Cardiac fibroblast (primary cell): ENCODE data around the gene OR4K5.
"Not testable (repeated sequence)": the region's sequence is repeated elsewhere in the genome, so short reads cannot be mapped to it uniquely, and the experiment has no call there.

ENCODE experiments used
- DNase-seq, 2 donors: peaks; one replicate each; pipeline versions ENCODE4 v3.0.0 to v3.0.0-alpha.2; 2010; ENCODE audit warnings: low read depth in 2 of 2
- H3K4me3 ChIP-seq, 2 donors: replicated peaks in 1 of 2; 1 replicate in 1 of 2; 2 replicates in 1 of 2; pipeline ENCODE4 v1.5.1; 2011; ENCODE audit warnings: low read depth in 2 of 2, low read length in 2 of 2, mild to moderate bottlenecking in 2 of 2, moderate library complexity in 1 of 2
- CTCF ChIP-seq: IDR thresholded peaks from one replicate; pipeline ENCODE4 v1.5.1; 2011; ENCODE audit warnings: low read depth, mild to moderate bottlenecking, low read length, inconsistent platforms

OR4K5 gene

DNA sequence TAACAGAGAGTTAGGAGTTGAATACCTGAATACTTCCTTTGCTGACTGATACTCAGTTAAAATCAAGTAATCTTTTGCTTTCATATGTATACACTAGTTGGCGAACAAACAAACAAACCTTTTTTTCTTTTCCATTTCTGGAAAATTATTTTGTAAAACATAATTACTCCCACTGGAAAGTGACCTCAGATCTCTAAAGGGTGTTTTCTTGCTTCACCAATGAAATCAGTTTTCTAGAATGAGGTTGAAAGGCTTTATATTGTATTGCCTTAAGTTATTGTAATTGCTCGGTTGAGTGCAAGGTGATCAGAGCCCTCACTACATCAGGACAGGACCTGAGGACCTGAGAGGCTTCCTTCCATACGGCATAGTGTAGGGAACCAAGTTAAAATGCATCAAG lies 10.2 kb downstream of the OR4K5 start, which contains the start of gene OR4K1:
TSS of gene OR4K1 (plus strand) at position 301 of the 400 bp plus-strand sequence. CDS start 4,750 bp downstream, outside the sequence.
- DNase-seq: no peak
- H3K4me3 ChIP-seq: no peak within 1 kb of the TSS
- no peak for TF ChIP-seq CTCF

GRCh38 chr14:19941668-19942067 lies 21.3 kb downstream of the OR4K5 start:
- TF ChIP-seq CTCF: no peak
- DNase-seq: no peak
- no peak overlapping the region for H3K4me3 ChIP-seq

DNA sequence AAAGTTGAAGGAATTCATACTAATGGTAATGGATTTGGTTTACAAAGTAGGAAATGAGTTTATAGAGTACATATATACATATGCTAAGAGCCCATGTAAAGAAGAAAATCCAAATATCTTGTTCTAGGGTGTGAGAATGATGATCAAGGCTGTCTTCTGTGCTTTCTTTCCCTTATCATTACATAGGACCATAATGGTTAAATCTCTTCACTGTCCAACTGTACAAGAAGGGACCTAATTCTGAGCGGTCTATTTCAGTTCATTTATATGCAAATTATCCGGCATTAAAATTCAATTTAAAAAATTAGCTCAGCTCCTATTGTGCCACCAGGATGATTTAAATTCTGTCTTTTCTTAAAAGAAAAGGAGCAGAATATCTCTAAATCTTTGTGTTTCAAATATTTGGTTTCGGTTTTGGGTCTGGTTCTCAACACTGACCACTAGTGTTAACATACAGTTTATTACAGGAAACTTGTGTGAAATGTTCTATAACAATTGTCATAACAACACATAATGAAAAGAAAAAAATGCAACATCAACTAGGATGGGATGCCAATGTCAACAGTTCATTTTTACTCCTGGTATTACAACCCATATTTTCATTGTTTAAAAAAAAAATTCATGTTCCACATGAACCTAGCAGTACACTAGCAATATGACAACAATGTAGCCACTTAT lies 27.1 kb downstream of the OR4K5 start:
- peak in 1 of 2 donors; percentile 6 for DNase-seq
- TF ChIP-seq CTCF: no peak
- no peak overlapping the region for H3K4me3 ChIP-seq

DNA sequence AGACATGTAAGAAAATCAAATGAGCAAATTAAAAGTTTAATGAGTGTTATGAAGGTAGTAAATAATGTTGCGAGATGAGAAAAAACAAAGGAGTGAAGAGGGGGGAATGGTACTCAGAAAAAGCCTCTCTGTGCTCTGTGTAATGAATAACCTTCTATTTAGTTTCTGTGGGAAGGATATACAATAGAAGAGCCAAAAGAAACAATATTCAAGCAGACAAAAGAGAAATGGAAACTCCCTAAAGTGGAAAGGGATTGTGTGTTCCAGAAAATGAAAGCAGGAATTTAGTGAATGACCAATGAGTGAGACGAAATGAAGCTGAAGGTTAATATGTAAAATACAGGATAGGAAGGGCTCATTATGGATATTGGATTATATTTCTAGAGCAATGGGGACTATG lies 28.8 kb downstream of the OR4K5 start:
- no peak for DNase-seq
- no peak for TF ChIP-seq CTCF
- H3K4me3 ChIP-seq: no peak overlapping the region

DNA sequence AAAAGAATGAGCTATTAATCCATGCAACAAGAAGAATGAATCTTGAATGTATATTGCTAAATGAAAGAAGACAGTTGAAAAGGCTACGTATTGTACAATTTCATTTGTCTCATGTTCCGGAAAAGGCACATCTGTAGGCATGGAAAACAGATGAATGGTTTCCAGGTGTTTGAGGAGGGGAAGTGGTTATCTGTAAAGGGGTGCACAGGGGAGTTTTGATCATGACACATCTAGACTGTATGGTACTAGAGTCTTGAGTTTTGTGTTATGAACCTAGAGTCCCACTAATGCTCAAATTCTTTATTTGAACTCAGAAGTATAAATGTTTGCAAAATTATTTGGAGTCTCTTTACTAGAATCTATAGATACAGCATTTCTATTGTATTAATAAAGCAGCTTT lies 49.3 kb downstream of the OR4K5 start:
- H3K4me3 ChIP-seq, DNase-seq: not testable (repeated sequence)
